NCI-H82 treated with DMSO at 0.1 percent for 48 hours (cell line): ENCODE measurements around the gene SYNPO2.
"Not testable (repeated sequence)": the region's sequence is repeated elsewhere in the genome, so short reads cannot be mapped to it uniquely, and the experiment has no call there.

ENCODE experiments used
- DNase-seq: peaks from one replicate; lab custom pipeline; 2025; ENCODE audit not compliant: unreplicated experiment; lab: John Stamatoyannopoulos, UW

Gene SYNPO2

DNA sequence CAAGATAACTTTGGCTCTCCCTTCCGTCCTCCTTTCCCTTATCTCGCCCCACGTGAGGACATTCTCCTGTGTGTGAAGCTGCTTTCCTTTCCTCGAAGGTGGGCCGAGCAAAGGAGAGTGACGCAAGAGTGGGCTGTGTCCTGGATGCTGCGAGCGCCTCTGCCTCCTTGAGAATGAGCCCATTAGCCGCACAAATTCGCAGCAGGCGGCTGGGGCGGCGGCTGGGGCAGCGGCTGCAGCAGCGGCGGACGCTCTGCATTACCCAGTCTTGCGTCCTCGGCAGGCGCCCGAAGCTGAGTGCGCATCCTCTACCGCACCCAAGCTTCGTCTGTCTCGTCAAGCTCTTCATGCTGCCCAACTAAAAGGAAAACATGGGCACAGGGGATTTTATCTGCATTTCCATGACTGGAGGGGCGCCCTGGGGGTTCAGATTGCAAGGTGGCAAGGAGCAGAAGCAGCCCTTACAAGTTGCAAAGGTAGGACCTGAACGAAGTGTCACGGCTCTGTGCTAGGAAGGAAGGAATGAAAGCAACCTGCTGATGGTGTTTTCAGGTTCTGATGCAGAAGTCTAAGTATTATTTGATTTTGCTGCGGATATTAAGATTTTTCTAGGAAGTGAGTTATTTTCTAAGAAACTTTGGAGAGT is at the start of gene SYNPO2:
TSS of gene SYNPO2 (plus strand) at position 189 of the 646 bp plus-strand sequence. CDS start at position 372, 183 bp downstream.
- peak; percentile 21 for DNase-seq

DNA sequence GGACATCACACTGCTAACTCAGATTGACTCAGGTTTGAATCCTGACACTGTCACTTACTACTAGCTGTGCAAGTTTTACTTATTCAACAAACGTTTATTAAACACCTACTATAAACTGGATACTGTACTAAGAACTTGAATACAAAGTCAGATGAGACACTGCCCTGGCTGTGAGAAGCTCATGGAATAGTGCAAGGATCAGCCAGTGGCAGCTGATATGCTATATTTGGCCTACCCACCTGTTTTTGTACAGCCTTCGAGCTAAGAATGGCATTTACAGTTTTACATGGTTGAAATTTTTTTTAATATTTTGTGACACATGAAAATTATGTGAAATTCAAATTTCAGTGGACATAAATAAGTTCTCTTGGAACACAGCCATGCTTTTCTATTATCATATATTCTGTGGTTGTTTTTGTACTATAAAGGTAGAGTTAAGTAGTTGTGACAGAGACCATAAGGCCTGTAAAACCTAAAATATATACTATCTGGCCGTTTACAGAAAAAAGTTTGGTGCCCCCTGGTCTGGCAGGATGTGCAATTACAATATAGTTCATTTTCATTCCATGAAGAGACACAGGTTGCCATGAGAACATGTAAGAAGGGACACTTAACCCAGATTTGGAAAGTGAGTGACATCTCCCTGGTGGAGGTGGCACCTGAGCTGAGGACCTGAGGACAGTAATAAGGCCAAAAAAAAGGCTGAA is 49.3 kb upstream of the SYNPO2 start:
- DNase-seq, result no peak

DNA sequence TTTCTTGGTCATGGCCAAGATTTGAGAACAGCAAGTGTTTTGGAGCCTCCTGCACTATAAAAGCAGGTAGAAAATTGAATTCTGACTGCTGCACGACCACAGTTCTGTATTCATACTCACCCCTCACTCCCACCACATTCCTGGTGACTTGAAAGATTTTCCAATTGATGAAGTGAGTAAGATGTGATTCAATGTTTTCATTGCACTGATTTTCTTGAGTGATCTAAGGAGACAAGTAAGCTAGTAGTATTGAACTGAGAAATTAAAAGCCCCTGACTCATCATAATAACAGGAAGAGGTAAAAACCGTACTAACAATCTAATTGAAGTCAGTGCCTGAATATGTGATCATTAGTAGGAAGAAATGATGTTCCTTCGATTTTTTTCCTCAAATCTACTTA is 46.6 kb upstream of the SYNPO2 start:
- DNase-seq, result no peak

GRCh38 chr4:118843237-118843636 is 45.4 kb upstream of the SYNPO2 start:
- DNase-seq, result no peak

DNA sequence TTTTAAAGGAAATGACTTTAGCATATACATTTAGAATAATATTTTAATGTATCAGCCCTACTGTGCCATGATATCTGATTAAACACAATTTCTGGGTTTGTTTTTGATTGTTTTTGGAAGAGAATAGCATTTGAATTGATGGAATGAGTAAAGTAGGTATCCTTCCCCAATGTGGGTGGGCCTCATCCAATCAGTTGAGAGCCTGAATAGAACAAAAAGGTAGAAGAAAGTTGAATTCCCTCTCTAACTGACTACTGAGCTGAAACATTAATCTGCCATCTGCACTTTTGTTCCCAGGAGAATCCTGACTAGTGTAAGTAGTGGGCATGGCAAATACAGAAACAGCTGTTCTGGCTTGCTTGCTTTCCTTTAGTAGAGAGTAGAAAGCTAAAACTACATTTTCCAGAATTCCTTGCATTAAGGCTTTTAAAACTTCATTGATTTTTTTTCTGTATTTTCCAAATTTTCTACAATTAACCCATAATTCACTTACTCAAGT is 43.1 kb upstream of the SYNPO2 start:
- DNase-seq, result peak; percentile 41

DNA sequence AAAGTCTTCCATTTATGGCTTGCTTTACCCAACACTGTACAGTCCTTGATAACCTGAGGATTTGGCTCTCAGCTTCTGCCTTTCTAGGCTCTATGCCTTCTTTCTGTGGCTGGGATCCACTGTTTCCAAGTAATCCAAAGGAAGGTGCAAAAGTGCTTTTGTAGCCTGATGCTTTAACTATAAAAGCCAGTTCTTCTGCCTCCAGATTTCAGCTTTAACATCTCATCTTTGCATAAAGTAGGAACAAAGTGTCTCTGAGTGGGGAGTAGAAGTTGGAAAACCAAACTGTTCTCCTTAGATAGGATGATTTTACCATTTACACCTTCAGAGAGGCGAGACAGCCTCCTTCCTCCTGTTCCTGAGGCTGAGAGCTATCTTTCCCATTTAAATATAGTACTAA is 41.7 kb upstream of the SYNPO2 start:
- DNase-seq, result no peak

- DNase-seq, result no peak
These were observed 40.4 kb upstream of the SYNPO2 start for GRCh38 chr4:118848242-118848641.

- no peak for DNase-seq
These were observed 39.8 kb upstream of the SYNPO2 start for GRCh38 chr4:118848901-118849300.

DNA sequence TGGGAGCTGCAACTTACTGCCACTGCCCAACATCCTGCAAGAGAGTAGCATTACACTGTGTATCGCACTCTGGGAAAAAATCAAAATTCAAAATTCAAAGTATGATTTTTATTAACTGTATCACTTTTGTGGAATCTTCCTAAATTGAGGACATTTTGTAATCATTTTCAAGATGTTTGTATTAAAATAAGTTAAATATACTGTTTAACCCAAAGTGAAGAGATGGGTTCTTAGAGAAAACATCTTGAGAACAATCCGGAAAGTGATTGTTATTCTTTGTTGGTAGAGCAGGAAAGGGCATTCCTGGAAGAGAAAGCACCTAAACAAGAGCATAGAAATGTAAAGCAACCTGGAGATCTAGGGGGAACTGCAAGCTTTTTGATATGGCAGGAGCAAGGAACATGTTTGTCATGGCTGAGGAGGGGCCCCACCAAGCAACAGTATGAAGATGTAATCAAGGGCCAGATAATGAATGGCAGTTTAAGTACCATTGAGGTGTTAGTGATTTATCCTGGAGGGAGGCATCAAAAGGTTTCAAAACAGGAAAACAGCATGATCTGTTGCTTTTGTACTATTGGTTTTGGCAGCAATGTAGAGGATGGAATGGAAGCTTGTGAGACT is 38.7 kb upstream of the SYNPO2 start:
- DNase-seq, result no peak

DNA sequence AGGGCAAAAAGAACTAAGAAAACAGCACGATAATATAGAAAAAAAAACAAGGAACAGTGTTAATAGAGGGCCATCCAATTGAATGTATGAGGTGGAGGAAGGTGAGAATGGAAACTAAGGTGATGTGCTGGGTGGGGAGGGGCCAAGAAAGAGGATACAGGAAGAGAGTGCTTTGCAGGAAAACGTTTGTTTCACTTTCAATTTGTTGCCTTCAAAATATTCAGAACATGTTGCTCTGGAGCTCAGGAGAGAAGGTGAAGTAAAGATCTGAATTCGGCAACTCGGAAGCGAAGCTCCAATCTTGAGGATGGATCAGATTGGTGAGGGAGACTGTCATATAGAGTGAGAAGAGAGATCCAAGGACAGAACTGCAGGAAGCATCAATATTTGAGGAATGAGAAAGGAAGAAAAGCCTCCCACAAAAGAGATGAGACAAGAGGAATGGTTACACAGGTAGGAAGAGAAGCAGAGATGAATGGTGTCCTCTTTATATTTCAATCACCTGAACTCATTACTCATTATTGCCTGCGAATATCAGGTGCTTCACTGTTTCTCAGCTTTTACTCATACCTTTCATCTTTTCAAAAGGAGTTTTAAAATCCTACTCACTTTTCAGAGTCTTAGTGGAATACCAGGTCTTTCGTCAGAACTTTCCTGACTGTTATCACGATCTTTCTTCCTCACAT is 38.0 kb upstream of the SYNPO2 start:
- no peak for DNase-seq

GRCh38 chr4:118857760-118858159 is 30.9 kb upstream of the SYNPO2 start:
- no peak for DNase-seq

GRCh38 chr4:118858779-118859178 is 29.9 kb upstream of the SYNPO2 start:
- DNase-seq, result no peak

DNA sequence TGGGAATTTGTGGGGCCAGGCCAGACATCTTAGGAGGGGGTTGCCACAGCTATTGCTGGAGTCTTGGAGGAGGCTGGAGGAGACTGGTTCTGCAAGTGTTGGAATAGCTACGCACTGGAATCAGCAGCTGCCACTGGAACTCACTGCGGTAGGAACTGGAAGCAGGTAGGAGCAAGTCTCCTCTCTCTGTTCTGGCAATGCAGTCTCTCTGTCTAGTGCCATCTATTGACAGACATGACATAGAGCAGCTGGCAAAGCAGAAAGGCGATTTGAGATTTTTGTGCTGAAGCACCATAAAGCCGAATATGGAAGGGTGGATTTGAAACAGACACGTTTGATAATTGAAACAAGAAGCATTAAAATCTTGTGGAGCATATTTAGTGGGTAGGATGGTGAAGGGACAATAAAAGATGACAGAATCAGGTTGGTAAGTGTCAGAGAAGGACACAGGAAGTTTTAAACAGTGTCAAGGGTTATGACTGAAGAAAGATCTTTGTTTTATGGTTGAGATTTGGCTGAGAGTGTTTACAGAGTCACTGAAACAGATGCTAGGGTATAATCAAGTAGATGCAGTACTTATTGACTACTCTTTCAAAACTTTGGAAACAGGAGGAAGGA is 23.5 kb upstream of the SYNPO2 start:
- DNase-seq, result peak; percentile 69

- DNase-seq, result no peak
These were observed 22.2 kb upstream of the SYNPO2 start for GRCh38 chr4:118866442-118866841.

GRCh38 chr4:118867311-118868067 is 21.2 kb upstream of the SYNPO2 start:
- DNase-seq, result no peak

DNA sequence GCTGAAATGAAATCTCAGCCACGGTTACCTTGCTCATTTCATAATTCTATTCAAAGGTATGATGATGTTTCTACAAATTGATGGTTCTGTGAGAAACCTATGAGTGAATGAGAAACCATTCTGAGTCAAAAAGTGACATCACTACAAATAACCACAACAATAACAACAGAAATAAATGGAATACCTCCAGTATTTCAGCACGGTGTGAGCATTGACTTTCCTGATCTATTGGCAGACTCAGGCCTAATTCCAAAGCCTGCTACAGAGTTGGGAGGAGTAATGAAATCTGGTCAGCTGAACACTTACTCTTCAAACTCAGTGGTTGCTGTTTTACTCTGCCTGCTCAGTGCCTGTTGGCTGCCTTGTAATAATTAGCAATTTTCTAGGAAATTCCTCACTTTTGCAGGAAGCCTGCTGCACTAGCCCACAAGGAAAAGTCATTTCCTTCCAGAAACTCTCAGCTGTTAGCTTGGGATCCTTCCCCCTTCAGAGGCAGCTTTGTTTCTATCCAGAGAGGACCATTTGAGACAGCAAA is 18.8 kb upstream of the SYNPO2 start:
- no peak for DNase-seq

GRCh38 chr4:118872181-118872580 is 16.5 kb upstream of the SYNPO2 start:
- no peak for DNase-seq

DNA sequence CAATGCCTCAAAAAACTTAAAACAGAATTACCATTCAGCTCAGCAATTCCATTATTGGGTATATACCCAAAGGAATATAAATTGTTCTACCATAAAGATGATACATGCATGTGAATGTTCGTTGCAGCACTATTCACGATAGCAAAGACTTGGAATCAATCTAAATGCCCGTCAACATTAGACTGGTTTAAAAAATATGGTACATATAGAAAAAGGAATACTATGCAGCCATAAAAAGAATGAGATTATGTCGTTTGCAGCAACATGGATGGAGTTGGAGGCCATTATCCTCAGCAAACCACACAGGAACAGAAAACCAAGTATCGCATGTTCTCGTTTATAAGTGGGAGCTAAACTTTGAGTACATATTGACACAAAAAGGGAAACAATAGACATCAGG is 10.9 kb upstream of the SYNPO2 start:
- DNase-seq, result no peak

DNA sequence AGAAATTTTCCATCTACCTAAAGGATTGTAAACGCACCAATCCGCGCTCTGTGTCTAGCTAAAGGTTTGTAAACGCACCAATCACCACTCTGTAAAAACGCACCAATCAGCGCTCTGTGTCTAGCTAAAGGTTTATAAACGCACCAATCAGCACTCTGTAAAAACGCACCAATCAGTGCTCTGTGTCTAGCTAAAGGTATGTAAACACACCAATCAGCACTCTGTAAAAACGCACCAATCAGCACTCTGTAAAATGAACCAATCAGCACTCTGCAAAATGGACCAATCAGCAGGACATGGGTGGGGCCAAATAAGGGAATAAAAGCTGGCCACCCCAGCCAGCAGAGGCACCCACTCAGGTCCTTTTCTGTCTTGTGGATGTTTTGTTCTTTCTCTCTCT is 10.1 kb upstream of the SYNPO2 start:
- DNase-seq, result not testable (repeated sequence)

- DNase-seq, result no peak
These were observed 9.2 kb upstream of the SYNPO2 start for GRCh38 chr4:118879409-118879808.
